CD1c-positive myeloid dendritic cell (primary cell): ENCODE data around the gene SYNGR1.
"Not testable (repeated sequence)": the region's sequence is repeated elsewhere in the genome, so short reads cannot be mapped to it uniquely, and the experiment has no call there.

Experiments used
- DNase-seq: peaks from one replicate; pipeline ENCODE4 v3.0.0-alpha.2; 2016; ENCODE audit errors: extremely low spot score

Gene SYNGR1

DNA sequence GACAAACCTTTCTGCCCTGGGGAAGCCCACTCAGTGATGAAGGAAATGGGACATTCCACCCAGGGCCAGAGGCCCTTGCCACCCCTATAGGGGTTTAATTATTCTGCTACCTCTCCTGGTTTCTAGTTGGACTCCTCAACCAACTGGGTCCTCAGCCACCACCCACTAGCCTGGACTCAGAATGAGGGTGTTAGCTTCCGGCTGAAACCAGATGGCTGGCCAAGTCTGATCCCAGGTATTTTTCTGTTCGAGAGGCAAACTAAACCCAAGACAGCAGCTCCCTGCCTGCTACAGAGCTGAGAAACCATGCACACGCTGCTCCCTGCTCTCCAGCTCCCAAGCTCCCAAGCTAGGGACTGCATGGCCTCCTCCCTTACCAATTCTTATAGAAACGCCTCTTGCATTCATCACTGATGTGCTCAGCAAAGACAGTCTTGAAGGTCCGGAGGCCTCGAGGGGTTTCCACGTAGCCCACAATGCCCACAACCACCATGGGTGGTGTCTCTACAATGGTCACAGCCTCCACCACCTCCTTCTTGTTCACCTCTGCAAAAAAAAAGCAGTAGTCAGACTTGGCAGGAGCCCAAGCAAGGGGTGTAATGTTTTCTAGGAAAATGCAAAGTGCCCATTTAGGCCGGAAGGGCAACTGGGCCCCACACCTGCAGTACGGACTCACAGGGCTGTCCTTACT is 32.6 kb upstream of the SYNGR1 start:
- DNase-seq, result no peak

DNA sequence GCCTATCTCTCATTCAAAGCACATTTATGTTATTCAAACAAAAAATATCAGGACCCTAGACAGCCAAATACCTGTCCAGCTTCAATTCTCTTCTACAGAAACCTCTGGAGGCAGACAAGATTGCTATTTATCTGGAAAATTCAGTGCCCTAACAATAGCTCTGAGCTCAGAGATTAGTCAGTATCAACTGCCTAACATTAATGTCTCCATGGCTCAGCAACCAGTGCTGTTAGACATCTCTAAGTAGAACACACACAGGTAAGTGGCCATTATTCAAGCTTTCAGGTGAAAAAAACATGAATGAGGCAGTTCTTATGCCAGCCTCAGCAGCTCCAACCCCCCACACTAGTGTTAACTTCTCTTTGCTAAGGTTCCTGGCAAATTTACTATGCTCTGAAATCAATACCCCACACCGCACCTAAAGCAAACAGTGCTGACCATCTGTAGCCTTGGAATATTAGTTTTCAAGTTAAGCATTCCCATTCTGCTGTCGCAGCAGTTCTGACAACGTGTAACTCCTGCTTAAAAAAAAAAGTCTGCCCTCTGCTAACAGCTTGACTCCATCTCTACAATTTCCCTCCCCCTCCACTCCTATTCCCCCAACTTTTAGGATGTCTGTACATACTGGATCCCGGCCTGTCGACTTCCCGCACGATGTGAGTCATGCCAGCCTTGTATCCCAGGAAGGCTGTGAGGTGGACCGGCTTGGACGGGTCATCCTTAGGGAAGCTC is 31.9 kb upstream of the SYNGR1 start:
- no peak for DNase-seq

DNA sequence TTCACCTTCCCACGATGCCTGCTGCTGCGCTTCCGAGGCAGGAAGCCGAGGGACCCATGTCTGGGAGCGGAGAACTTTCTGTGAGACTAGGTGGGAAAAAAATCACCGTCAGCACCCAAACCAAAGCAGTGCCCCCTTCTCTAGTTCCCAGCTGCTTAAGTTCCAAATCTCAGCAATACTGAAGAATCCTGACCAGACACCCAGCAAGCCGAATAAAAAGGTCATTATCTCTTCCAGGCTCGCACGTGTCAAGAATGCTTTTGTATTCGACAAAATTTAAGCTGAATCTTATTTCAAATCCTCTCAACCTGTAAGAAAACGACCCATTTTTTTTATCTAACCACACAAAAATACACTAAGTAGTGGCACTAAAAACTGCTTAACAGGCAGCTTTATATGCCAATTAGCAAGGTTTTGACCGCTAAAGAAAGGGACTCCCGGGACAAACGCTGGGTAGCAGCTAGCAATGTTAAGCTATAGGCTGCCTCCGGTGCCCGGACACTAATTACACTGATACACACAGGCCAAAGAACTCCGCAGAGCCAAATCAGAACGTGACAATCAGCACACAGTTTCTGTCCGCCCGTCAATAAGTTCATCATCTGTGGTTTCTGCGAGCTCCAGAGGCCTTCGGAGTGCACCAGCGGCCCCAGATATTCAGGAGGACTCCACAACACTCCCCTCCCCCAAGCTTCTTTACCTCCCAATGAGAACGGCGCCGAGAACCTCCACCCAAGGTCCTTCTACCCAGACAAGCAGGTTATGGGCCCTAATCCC is 31.1 kb upstream of the SYNGR1 start:
- no peak for DNase-seq

DNA sequence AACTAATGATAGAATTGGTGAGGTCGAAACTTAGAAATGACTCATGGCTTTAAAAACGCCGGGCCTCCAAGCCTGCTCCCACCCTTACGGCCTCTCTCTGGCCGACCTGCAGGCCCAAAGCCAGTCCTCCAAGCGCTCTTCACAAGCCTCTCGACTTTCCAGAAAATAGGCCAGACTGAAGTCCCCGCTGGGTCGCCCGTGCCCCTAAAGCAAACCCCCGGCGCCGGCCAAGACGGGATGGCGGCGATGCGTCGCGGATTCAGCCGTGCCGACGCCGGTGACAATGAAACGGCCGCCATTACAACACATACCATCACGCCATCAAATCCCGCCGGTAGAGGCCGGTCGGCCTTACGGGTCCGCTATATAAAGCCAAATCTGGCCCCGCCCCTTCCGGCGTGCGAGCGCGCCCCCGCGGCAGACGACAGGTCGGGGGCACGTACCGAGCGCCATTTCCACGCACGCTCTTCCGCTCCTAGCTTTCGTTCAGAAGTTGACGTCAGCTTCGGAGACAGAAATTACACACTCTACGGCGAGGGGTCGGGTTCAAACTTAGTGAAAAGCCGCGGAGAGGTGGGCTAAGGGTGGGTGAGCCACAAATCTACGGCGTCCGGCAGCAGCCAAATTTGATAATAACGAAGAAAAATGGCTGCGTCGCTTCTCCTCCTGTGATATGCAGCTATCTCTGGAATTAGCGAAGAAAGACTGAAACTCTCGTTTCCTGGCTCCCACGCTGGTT is 30.3 kb upstream of the SYNGR1 start, which contains the start of gene RPL3:
Gene RPL3 (minus strand): TSS at position 340 of the 739 bp plus-strand sequence. CDS start 26 bp downstream, at position 314.
- DNase-seq, result peak; percentile 99

GRCh38 chr22:39320616-39321029 is 29.2 kb upstream of the SYNGR1 start:
- not testable (repeated sequence) for DNase-seq

DNA sequence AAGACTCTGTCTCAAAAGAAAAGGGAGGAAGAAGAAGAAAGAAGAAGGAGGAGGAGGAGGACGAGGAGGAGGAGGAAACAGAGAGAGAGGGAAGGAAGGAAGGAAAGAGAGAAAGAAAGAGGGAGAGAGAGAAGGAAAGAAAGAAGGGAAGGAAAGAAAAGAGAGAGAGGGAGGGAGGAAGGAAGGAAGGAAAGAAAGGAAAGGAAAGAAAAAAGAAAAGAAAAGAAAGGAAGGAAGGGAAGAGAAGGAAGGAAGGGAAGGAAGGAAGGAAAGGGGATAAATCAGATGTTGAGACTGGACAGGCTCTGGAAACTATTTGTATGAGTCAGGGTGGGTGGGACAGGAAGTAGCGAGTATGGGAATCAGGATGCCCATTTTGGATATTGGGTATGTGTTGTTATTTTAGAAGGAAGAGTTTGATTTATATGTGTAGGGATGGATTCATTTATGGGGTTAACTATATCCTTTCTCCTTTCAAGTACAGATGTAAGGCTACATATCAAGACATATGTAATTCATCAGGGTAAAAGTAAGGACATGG is 24.3 kb upstream of the SYNGR1 start:
- DNase-seq, result no peak

DNA sequence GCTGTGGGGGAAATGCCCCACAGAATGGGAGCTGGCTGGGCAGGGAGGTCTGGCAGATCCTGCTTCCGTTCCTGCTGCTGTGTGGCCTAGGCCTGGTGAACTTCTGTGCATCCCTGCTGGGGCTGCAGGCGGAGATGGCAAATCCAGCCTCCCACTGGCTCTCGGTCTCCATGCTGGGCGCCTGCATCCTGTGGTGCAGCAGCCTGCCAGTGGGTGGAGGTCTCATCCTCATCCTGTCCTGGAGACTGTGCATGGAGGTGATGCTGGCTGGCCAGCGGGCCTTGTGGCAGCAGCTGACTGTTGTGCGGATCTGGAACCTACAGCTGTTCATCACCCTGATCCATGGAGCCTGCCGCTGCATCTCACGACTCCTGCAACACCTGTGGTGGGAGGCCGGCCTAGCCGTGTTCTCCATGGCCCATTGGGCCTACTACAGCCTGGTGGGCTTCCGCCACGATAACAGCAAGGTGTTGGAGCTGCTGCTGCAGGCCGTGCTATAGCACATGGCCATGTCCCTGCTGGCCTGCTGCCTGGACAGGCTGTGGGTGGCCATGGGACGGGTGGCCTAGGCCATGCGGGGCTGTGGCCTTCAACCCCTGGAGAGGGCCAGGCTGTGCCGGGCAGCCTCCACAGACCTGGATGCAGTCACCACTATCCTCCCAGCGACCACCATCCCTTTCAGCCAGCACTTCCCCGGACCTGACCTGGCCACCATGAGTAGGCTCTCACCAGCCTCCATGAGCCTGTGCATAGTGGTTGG is 21.6 kb upstream of the SYNGR1 start:
- DNase-seq, result no peak

DNA sequence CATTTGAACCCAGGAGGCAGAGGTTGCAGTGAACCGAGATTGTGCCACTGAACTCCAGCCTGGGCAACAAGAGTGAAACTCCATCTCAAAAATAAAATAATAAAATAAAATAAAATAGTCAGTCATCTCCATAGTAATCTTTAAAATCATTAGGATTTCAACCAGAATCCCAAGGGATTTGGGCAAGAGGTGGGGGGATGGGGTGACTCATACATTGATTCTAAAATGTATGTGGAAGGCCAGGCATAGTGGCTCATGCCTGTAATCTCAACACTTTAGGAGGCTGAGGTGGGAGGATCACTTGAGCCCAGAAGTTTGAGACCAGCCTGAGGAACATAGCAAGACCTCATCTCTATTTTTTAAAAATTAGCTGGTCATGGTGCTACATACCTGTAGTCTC is 19.2 kb upstream of the SYNGR1 start:
- DNase-seq, result not testable (repeated sequence)

GRCh38 chr22:39332441-39333064 is 17.2 kb upstream of the SYNGR1 start:
- DNase-seq, result no peak

DNA sequence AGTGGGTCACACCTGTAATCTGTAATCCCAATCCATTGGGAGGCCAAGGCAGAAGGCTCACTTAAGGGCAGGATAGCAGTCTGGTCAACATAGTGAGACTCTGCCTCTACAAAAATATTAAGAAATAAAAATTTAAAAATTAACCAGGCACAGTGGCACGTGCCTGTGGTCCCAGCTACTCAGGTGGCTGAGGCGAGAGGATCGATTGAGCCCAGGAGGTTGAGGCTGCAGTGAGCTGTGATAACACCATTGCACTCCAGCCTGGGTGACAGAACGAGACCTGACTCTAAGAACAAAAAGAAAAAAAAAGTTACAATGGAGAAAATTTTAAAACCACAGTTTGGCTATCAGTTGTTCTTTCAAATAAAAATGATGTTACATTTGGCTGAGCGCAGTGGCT is 13.4 kb upstream of the SYNGR1 start:
- no peak for DNase-seq

DNA sequence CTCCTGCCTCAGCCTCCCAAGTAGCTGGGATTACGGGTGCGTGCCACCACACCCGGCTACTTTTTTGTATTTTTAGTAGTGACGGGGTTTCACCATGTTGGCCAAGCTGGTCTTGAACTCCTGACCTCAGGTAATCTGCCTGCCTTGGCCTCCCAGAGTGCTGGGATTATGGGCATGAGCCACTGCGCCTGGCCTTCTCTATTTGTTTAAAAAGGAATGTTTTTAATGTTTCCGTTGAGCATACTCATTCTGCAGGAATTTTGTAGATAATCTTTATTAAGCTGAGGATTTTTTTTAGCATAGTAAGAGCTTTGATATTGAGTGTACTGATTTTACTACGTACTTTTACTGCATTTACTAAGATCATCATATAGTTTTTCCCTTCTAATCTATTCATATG is 10.0 kb upstream of the SYNGR1 start:
- DNase-seq, result not testable (repeated sequence)

DNA sequence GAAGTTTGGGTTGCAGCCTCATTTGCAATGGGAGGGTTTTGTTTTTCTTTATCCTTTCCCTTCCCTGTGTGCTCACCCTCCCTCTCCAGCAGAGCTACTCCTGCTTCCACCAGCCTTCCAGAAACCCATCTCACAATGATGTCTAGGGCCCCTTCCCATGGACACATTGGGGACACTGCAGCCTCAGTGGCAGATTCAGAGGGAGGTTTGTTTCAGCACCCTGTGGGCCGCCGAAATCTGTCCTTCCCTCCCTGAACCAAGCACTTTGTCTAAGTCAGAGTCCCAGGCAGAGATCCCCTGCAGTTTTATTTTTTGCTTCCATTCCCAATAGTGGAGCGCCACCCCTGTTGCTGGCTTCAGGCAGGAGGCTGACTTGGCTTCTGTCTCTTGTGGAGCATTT is 8.6 kb upstream of the SYNGR1 start:
- DNase-seq, result no peak

DNA sequence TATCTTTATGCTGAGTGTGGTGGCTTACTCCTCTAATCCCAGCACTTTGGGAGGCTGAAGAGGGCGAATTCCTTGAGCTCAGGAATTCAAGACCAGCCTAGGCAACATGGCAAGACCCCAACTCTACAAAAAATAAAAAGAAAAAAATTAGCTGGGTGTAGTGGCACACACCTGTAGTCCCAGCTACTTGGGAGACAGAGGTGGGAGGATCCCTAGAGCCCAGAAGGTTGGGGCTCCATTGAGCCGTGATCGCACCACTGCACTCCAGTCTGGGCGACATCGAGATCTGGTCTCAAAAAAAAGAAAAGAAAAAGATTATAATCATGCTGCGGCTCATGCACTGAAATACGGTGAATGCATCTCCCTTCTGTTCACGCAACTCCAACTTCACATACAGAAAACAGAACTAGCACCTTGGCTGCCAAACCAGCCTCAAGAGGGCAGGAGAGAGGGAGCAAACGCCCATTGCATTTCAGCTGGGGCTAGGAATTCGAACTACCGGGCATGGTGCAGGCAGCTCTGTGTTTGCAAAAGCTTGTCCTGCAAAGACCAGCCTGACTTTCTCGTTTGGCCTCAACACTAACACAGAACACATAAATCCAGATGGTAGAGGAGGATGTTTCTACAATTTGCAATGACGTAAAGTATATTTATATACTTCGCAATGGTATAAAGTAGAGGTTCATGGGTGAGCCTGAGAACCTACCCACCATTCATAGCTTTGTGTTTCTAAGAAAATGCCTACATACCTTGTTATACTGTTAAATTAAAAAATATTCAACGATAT is 6.3 kb upstream of the SYNGR1 start:
- peak; percentile 73 for DNase-seq

- no peak for DNase-seq
These were observed 5.8 kb upstream of the SYNGR1 start for GRCh38 chr22:39344046-39344390.

DNA sequence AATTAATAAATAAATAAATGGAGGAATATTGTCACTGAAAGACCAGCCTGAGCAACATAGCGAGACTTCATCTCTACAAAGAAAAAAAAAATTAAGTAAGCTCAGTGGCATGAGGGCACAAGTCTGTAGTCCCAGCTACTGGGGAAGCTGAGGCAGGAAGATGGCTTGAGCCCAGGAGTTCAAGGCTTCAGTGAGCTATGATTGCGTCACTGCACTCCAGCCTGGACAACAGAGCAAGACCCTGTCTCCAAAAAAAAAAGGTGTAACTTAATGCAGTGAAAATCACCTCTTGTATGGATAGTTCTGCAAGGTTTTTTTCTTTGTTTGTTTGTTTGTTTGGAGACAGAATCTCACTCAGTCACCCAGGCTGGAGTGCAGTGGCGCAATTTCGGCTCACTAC is 4.6 kb upstream of the SYNGR1 start:
- no peak for DNase-seq

GRCh38 chr22:39348909-39349505 is 784 bp upstream of the SYNGR1 start:
- peak; percentile 53 for DNase-seq

DNA sequence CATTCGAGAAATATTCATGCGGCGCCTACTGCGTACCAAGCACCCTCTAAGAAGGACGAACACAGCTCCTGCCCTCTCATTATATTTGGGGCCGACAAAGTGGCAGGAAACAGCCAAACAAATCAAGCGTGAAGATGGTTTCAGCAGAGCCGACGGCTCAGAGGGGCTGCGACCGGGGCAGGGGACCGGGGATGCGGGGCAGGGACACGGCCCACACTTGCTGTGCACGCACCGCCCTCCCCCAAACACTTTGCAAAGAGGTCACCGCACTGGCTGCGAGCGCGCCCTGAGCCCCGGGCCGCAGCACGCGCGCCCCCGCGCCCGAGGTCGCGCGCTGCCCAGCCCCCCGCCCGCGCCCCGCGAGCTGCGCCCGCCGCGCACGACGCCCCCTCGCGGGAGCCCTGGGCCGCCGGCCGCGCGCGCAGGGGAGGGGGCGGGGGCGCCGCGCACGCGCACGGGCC is 255 bp upstream of the SYNGR1 start:
- DNase-seq, result peak; percentile 39

DNA sequence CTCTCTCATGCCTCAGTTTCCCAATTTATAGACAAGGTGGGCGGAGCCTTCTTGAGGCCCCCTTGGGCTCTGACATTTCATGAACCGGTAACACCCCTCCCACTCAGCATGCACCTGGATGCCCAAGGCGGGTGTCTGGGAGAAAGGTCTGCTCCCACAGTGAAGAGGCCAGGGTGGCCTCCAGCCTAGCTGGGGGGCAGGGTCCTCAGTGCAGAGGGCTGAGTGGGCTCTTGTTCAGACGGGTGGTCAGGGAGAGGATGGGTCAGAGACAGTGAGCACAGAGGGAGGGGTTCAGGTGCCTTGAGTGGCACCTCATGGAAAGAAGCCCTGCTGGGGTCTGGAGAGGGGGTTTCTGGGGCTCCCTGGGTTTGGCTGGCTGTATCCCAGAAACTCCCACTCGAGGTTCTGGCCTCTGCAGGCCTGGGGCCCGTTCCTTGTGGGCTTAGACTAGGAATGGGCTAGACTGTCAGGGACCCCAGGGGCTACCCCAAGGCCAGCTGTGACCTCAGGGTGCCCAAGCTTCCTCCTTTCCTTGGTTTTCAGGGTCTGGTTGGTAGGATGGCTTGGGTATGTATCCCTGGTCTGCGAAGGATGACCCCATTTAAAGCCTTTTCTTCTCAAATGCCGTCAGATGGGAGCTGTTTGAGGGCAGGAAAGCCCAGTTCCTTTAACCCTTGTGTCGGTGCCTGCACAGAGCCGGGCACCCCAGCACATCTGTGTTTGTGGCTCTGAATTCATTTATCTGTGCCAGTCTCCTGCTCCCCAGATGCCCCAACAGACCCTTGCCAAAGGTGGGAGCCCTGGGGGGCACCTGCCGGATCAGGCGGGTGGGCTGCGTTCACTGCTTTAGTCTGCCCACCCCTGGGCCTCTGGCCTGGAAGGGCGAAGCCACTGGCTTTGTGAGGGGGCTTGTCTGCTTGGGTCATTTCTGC is 1.2 kb downstream of the SYNGR1 start:
- DNase-seq, result no peak
